Measurements from ENCODE around the gene PLA2G3. TPM values are rescaled to one million over a fixed set of nuclear protein-coding genes. Genes with fewer than 3 reads are reported as not detected.

The PLA2G3 gene
- total RNA-seq, 2 donors from 2014 or later = 0.49 TPM; not detected in 1

Small RNA genes within 50 kb of the gene (microRNA-seq; reads per million reads assigned to microRNA genes)
- 2.7 to 6.8 reads per million in 2 donors for gene MIR3928

Other genes with a start within 250 kb of the PLA2G3 start
- 10 to 100 TPM; 17.7 to 21.1 TPM for gene MORC2, start 171.7 kb downstream of the PLA2G3 start, total RNA-seq
- gene TUG1, start 171.2 kb downstream of the PLA2G3 start, total RNA-seq = 10 to 100 TPM; 67.4 to 72.1 TPM
- 100 to 1,000 TPM in 1 of 2 donors, 10 to 100 TPM in 1; 62.6 to 141 TPM for gene SMTN, start 59.2 kb downstream of the PLA2G3 start, total RNA-seq
- 10 to 100 TPM; 24.3 to 64.4 TPM for gene SELENOM, start 32.9 kb downstream of the PLA2G3 start, total RNA-seq
- gene INPP5J, start 17.5 kb downstream of the PLA2G3 start, total RNA-seq = 10 to 100 TPM; 26.3 to 34.4 TPM
- 10 to 100 TPM; 36.6 to 40.5 TPM for gene RNF185, start 19.7 kb upstream of the PLA2G3 start, total RNA-seq
- 100 to 1,000 TPM; 102 to 142 TPM for gene LIMK2, start 71.8 kb upstream of the PLA2G3 start, total RNA-seq
- 10 to 100 TPM in 1 of 2 donors, 1 to 10 TPM in 1; 8.1 to 21.9 TPM for gene PIK3IP1, start 152.0 kb upstream of the PLA2G3 start, total RNA-seq
- 10 to 100 TPM; 11.0 to 15.0 TPM for gene PATZ1, start 205.8 kb upstream of the PLA2G3 start, total RNA-seq